ENCODE data around the gene PTMS.

DNA sequence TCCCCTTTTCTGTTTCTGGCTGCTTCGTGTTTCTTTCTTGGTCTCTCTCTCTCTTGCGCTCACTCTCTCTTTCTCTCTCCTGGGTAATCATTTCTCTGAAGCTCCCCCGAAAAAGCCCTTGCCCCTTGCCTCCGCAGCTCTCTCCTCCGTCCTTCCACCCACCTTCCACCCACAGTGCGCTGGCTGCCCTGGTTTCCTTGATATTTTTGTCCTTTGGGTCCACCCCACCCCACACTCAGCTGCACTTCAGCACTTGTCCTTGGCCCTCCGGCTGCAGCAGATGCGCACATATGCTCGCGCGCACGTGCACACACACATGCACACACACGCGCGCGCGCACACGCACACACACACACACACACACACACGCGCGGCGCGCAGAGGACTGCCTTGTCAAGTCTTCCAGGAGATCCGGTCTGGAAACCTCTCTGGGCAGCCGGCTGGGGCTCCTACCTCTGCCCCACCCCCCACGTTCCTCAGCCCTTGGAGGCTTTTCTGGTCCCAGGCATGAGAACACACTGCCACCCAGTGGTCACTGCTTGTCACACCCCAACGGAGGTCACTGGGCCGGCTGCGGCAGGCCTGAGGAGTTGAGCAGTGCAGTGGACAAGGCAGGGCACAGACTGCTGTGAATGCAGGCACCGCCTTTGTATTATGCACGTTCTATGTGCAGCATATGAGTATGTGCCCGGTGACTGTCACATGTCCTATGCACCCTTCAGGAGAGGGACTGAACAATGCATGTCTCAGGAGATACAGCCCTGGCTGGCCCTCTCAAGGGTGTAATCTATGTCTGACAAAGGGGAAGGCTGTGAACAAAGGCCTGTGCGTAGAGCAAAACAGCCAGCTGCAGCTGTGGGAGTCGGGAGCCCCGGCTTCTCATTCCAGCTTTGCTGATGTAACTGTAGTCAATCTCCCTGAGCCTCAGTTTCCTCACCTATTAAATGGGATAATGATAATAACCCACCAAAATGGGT, 12.7 kb downstream of the PTMS start:
- TF ChIP-seq, protein P1, sequence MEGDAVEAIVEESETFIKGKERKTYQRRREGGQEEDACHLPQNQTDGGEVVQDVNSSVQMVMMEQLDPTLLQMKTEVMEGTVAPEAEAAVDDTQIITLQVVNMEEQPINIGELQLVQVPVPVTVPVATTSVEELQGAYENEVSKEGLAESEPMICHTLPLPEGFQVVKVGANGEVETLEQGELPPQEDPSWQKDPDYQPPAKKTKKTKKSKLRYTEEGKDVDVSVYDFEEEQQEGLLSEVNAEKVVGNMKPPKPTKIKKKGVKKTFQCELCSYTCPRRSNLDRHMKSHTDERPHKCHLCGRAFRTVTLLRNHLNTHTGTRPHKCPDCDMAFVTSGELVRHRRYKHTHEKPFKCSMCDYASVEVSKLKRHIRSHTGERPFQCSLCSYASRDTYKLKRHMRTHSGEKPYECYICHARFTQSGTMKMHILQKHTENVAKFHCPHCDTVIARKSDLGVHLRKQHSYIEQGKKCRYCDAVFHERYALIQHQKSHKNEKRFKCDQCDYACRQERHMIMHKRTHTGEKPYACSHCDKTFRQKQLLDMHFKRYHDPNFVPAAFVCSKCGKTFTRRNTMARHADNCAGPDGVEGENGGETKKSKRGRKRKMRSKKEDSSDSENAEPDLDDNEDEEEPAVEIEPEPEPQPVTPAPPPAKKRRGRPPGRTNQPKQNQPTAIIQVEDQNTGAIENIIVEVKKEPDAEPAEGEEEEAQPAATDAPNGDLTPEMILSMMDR (conservative IDR thresholded peaks at IDR 0.05; ENCODE audit: low read depth in 2 of 2): peak; percentile 92 to 99
- TF ChIP-seq POLR2AphosphoS5 (IDR thresholded peaks at IDR 0.05; ENCODE audit: low read depth) (0 out of 2 replicates have a peak, but pooled peaks have one; percentile 34), JUNB (IDR thresholded peaks at IDR 0.05; ENCODE audit: unreplicated experiment) (no peak), EZH2phosphoT487 (IDR thresholded peaks at IDR 0.05; ENCODE audit: unreplicated experiment) (no peak)

Data from GM23338 (cell line).